ENCODE results near the gene ZNF710.

ZNF710 gene

GRCh38 chr15:90018216-90018831, 17.2 kb downstream of the ZNF710 start:
- Histone ChIP-seq H3K9me3 (ENCODE audit: control insufficient read depth, low read length) (no peaks in the 10 kb centered on the region), H3K27ac (no peak overlapping the region), H2AFZ (no peak overlapping the region), H3K4me1 (no peaks in the 10 kb centered on the region), H3K4me3 (ENCODE audit: low read depth, low read length) (no peak overlapping the region), H3K36me3 (ENCODE audit: control insufficient read depth, insufficient read depth, low read length) (no peaks in the 10 kb centered on the region), H3K9ac (no peak overlapping the region), H3K4me2 (ENCODE audit: low read length) (no peak overlapping the region), H3K27me3 (ENCODE audit: control insufficient read depth, insufficient read depth, low read length) (no peaks in the 10 kb centered on the region), H3K79me2 (peaks cover 4% of the 10 kb centered on the region)
- TF ChIP-seq CTCF (IDR thresholded peaks at IDR 0.05): no peak

DNA sequence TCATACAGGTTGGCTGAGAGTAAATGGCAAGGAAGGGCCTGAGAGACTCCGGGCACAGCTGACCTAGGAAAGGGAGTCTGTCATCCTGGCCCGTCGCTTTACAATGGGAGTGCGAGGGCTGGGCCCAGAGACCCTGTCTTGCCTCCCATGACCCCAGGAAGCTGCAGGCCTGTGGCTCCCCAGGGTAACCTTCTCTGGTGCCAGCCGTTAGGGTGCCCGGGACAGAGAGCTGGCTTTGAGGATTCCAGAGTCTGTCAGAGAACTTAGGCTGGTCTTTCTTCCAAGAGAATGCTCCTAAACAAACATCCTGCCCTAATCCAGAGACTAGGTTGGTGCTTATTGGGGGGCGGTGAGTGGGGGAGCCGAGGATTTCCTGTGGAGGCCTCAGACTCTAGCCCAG, 18.5 kb downstream of the ZNF710 start:
- Histone ChIP-seq H3K27ac (peak overlapping the region; percentile 74), H3K9ac (no peak overlapping the region), H2AFZ (no peak overlapping the region), H3K9me3 (ENCODE audit: control insufficient read depth, low read length) (no peaks in the 10 kb centered on the region), H3K36me3 (ENCODE audit: control insufficient read depth, insufficient read depth, low read length) (no peaks in the 10 kb centered on the region), H3K4me3 (ENCODE audit: low read depth, low read length) (no peak overlapping the region), H3K79me2 (peaks cover 6% of the 10 kb centered on the region), H3K4me2 (ENCODE audit: low read length) (no peak overlapping the region), H3K27me3 (ENCODE audit: control insufficient read depth, insufficient read depth, low read length) (no peaks in the 10 kb centered on the region), H3K4me1 (no peaks in the 10 kb centered on the region)
- no peak for TF ChIP-seq CTCF (IDR thresholded peaks at IDR 0.05)

- no peaks in the 10 kb centered on the region for H3K36me3 ChIP-seq (ENCODE audit: control insufficient read depth, insufficient read depth, low read length)
- H2AFZ ChIP-seq: no peak overlapping the region
- peak overlapping the region; percentile 74 for H3K27ac ChIP-seq
- no peak overlapping the region for H3K9ac ChIP-seq
- no peak for TF ChIP-seq CTCF (IDR thresholded peaks at IDR 0.05)
- no peaks in the 10 kb centered on the region for H3K4me1 ChIP-seq
- no peak overlapping the region for H3K4me2 ChIP-seq (ENCODE audit: low read length)
- no peak overlapping the region for H3K4me3 ChIP-seq (ENCODE audit: low read depth, low read length)
- H3K79me2 ChIP-seq: peaks cover 6% of the 10 kb centered on the region
- H3K9me3 ChIP-seq (ENCODE audit: control insufficient read depth, low read length): no peaks in the 10 kb centered on the region
- H3K27me3 ChIP-seq (ENCODE audit: control insufficient read depth, insufficient read depth, low read length): no peaks in the 10 kb centered on the region
These were observed 19.1 kb downstream of the ZNF710 start for GRCh38 chr15:90020021-90020735.

DNA sequence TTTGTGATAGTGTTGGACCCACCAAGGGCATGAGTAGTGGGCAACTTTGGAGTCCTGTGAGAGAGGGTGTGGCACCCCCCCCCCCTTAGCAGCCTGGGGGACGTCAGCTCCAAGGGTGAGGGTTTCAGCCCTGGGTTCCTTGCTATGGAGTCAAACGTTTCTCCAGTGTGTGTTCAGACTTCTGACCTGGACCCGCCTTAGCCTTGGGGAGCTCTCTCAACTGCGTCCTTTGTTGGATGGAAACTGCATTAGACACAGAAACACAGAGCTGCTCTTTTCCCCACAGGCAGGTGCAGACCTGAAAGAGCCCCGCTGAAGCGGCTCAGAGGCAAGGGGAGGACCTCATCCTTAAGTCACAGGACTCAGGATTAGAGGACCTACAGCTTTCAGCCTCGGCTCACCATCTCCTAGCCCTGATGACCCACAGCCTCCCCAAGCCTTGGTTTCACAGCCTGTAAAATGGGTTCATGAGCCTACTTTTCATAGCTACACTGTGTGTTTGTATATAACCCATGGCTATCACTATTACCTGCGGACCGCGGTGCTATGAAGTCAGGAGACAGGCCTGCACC, 19.9 kb downstream of the ZNF710 start:
- no peak overlapping the region for H2AFZ ChIP-seq
- no peak overlapping the region for H3K4me2 ChIP-seq (ENCODE audit: low read length)
- peaks cover 6% of the 10 kb centered on the region for H3K79me2 ChIP-seq
- H3K4me3 ChIP-seq (ENCODE audit: low read depth, low read length): no peak overlapping the region
- peak overlapping the region; percentile 74 for H3K27ac ChIP-seq
- no peaks in the 10 kb centered on the region for H3K36me3 ChIP-seq (ENCODE audit: control insufficient read depth, insufficient read depth, low read length)
- H3K4me1 ChIP-seq: no peaks in the 10 kb centered on the region
- no peak for TF ChIP-seq CTCF (IDR thresholded peaks at IDR 0.05)
- H3K9ac ChIP-seq: no peak overlapping the region
- no peaks in the 10 kb centered on the region for H3K27me3 ChIP-seq (ENCODE audit: control insufficient read depth, insufficient read depth, low read length)
- no peaks in the 10 kb centered on the region for H3K9me3 ChIP-seq (ENCODE audit: control insufficient read depth, low read length)
